Vagina (tissue), 2 donors: ENCODE measurements around the gene PHKB. TPM values are rescaled to one million over a fixed set of nuclear protein-coding genes. Genes with fewer than 3 reads are reported as not detected.

Experiments used
- DNase-seq, 2 donors: peaks; one replicate each; pipeline ENCODE4 v3.0.0-alpha.2; 2017; ENCODE audit errors: extremely low spot score in 2 of 2
- H3K27ac ChIP-seq: fragments of 200-600 bp; sonication (generic); one replicate; pipeline ENCODE4 v1.5.1; 2019
- H3K27me3 ChIP-seq: fragments of 200-600 bp; sonication (generic); one replicate; pipeline ENCODE4 v1.5.1; 2019
- H3K36me3 ChIP-seq, 2 donors: fragments of 200-600 bp; sonication (generic); one replicate each; pipeline ENCODE4 v1.5.1; 2017 to 2019
- H3K4me1 ChIP-seq: fragments of 200-600 bp; sonication (generic); one replicate; pipeline ENCODE4 v1.5.1; 2019
- H3K4me3 ChIP-seq, 2 donors: fragments of 200-600 bp; sonication (generic); 1 replicate in 1 of 2; 2 replicates in 1 of 2; pipeline ENCODE4 v1.5.1; 2016 to 2019
- H3K9me3 ChIP-seq: fragments of 200-600 bp; sonication (generic); one replicate; pipeline ENCODE4 v1.5.1; 2019
- POLR2A ChIP-seq, 2 donors: fragments of 450-650 bp; IDR thresholded peaks; one replicate each; pipeline ENCODE4 v1.6.1; 2017; ENCODE audit warnings: antibody characterized with exemption in 2 of 2, mild to moderate bottlenecking in 2 of 2, moderate library complexity in 2 of 2
- POLR2AphosphoS5 ChIP-seq, 2 donors: sonication (generic); formaldehyde crosslinking; IDR thresholded peaks; one replicate each; pipeline ENCODE4 v1.9.0; 2017; ENCODE audit warnings: antibody characterized with exemption in 2 of 2, mild to moderate bottlenecking in 2 of 2, low read depth in 1 of 2; ENCODE audit not compliant: insufficient read depth in 1 of 2
- intact Hi-C: fragments of 100-400 bp; cut with DNase I; formaldehyde crosslinking; loops from one replicate; pipeline ENCODE4 v1.15.1; 2023
- total RNA-seq: library from RNA; depleted of rRNA; stranded (reverse); fragments of >200 nt; gene quantifications from one replicate; pipeline ENCODE4 v1.2.3, GENCODE V29; 2016
- TF ChIP-seq, protein P1 (sequence below), 3 experiments: fragments of 450-650 bp in 2 of 3; fragments of 200-600 bp in 1 of 3; sonication (generic) in 1 of 3; IDR thresholded peaks; one replicate each; pipeline ENCODE4 v1.5.1; 2017 to 2019; ENCODE audit warnings: antibody characterized with exemption in 3 of 3, mild to moderate bottlenecking in 2 of 3, moderate library complexity in 2 of 3

PHKB gene
- total RNA-seq, 1 donor from 2014 or later, result 64.8 TPM

DNA sequence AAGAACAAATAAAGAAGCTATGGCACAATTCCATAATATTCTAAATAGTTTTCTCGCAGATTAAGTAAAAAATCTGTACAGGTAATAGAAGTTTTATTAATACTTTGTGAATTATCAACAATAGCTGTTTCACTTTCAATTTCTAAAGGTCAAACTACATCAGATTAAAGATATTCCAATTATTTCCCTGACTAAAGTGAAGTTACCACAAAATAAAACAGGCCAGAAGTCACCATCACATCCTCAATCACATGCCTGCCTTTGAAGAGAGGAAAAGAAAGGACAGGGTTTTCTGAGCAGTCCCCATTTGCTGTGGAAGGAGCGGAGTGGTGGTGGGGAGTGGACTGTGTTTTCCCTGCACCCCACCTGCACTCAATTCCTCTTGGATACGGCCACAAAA, 11.3 kb upstream of the PHKB start:
- H3K4me3 ChIP-seq, result no peak overlapping the region
- no peaks in the 10 kb centered on the region for H3K9me3 ChIP-seq
- intact Hi-C loops, result no loop called here
- no peak overlapping the region for H3K27ac ChIP-seq
- no peaks in the 10 kb centered on the region for H3K4me1 ChIP-seq
- no peak for DNase-seq
- peaks cover 0 to 44% of the 10 kb centered on the region in 2 donors for H3K36me3 ChIP-seq
- no peak for TF ChIP-seq POLR2AphosphoS5 (IDR thresholded peaks at IDR 0.05; ENCODE audit: insufficient read depth in 1 of 2, low read depth in 1 of 2)
- no peak for TF ChIP-seq POLR2A (IDR thresholded peaks at IDR 0.05)
- TF ChIP-seq, protein P1, sequence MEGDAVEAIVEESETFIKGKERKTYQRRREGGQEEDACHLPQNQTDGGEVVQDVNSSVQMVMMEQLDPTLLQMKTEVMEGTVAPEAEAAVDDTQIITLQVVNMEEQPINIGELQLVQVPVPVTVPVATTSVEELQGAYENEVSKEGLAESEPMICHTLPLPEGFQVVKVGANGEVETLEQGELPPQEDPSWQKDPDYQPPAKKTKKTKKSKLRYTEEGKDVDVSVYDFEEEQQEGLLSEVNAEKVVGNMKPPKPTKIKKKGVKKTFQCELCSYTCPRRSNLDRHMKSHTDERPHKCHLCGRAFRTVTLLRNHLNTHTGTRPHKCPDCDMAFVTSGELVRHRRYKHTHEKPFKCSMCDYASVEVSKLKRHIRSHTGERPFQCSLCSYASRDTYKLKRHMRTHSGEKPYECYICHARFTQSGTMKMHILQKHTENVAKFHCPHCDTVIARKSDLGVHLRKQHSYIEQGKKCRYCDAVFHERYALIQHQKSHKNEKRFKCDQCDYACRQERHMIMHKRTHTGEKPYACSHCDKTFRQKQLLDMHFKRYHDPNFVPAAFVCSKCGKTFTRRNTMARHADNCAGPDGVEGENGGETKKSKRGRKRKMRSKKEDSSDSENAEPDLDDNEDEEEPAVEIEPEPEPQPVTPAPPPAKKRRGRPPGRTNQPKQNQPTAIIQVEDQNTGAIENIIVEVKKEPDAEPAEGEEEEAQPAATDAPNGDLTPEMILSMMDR (IDR thresholded peaks at IDR 0.05), result no peak
- H3K27me3 ChIP-seq, result no peaks in the 10 kb centered on the region

DNA sequence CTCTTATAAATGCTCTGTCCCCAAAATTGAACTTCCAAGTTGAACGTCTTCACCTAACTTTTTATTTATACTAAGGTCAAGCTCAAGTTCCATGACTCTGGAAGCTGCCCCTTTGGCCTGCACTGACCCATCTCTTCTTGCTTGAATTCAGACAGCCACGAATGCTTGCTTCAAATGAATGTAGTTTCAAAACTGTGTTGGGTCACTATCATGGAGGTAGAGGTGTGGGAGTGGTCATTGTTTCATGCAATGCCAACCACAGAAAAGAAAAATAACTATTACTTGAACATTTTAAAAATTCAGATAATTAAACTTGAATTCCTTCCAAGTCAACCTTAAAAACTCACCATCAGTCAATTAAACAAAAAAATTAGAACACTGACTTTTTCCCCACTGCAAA, 2.8 kb upstream of the PHKB start:
- Histone ChIP-seq H3K4me3 (no peak overlapping the region), H3K27ac (no peak overlapping the region), H3K36me3 (peaks cover 0 to 21% of the 10 kb centered on the region in 2 donors), H3K27me3 (no peaks in the 10 kb centered on the region), H3K9me3 (no peaks in the 10 kb centered on the region), H3K4me1 (peaks cover 31% of the 10 kb centered on the region)
- intact Hi-C loops, result no loop called here
- DNase-seq, result no peak
- TF ChIP-seq POLR2A (IDR thresholded peaks at IDR 0.05), result no peak
- TF ChIP-seq POLR2AphosphoS5 (IDR thresholded peaks at IDR 0.05; ENCODE audit: insufficient read depth in 1 of 2, low read depth in 1 of 2), result no peak
- TF ChIP-seq, protein P1 (IDR thresholded peaks at IDR 0.05), result no peak

DNA sequence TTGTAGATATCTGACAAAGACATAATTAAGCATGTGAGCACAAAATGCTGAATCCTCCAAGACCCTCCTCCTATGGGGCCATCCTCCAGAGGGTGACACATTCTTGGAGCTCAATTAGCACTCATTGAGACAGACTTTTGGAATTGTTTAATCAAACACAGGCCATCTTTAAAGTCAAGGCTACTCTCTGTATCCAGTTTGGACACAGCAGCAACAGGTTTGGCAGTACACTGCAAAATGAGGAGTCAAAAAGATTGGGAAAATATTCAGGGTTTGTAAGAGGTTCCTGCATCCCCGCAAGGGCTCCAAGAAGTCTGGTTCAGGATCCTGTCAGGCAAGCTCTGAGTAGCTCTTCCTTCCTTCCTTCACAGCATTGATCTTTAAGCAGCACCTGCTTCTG, 1.5 kb upstream of the PHKB start:
- H3K27ac ChIP-seq, result no peak overlapping the region
- no peak for TF ChIP-seq POLR2AphosphoS5 (IDR thresholded peaks at IDR 0.05; ENCODE audit: insufficient read depth in 1 of 2, low read depth in 1 of 2)
- no peak for TF ChIP-seq POLR2A (IDR thresholded peaks at IDR 0.05)
- TF ChIP-seq, protein P1 (IDR thresholded peaks at IDR 0.05), result no peak
- intact Hi-C loops, result no loop called here

DNA sequence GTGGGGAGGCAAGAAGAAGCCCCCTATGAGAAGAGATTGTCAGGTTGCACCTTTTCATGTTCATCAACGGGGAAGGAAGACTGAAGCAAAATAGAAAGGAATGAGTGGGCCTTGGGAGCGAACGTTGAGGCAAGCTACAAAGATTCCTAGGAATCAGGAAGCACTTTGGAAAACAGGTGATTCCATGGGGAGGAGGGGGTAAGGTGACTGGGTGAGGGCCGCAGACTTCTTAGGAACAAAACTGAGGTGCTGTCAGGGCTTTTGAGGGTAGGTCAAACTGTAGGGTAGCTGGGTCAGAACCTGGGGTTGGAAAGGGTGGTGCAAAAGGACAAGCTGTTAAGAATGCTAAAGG, 796 bp upstream of the PHKB start:
- Histone ChIP-seq H3K4me3 (peak overlapping the region; percentile 60 to 91), H3K27me3 (no peaks in the 10 kb centered on the region), H3K36me3 (peaks cover 0 to 13% of the 10 kb centered on the region in 2 donors), H3K27ac (peak overlapping the region; percentile 90), H3K4me1 (peaks cover 37% of the 10 kb centered on the region), H3K9me3 (no peaks in the 10 kb centered on the region)
- TF ChIP-seq POLR2A (IDR thresholded peaks at IDR 0.05) (no peak), POLR2AphosphoS5 (IDR thresholded peaks at IDR 0.05; ENCODE audit: insufficient read depth in 1 of 2, low read depth in 1 of 2) (no peak)
- TF ChIP-seq, protein P1 (IDR thresholded peaks at IDR 0.05), result no peak
- intact Hi-C loops, result no loop called here
- no peak for DNase-seq

More for the DNA sequence above, 1.5 kb upstream of the PHKB start:
- Histone ChIP-seq H3K27me3 (no peaks in the 10 kb centered on the region), H3K4me1 (peaks cover 37% of the 10 kb centered on the region), H3K36me3 (peaks cover 0 to 10% of the 10 kb centered on the region in 2 donors), H3K9me3 (no peaks in the 10 kb centered on the region), H3K4me3 (peak overlapping the region; percentile 60 to 91)
- no peak for DNase-seq

DNA sequence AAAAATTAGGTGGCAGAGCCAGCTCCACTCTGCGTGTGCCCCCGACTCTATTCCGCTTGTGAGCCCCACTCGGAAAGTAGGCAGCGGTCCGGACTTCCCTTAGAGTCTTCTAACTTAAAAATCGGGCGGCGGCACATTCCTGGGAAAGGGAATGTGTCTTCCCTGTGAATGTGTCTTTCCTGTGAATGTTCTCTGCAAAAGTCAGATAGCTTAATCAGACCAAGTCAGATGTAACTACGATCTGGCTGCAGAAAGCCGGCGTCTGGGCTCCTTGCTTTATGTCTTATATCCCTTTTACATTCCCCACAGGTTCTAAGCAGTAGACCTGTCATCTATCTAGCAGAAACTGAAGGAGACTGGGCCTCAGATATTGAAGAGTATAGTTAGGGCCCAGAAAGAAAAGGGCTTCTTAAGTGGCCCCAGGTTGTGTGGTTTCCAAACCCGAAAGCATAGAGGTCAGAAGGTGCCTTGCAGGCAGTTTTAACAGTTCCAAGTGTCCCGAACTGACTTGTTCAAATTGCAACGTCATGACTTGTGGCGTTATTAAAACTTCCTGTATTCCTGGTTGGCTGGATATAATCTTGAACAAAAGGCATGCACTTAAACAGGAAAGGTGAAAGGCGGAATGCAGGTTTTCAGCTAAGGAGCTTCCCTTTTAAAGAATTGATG, 601 bp downstream of the PHKB start:
- no peak for DNase-seq
- H3K27me3 ChIP-seq, result no peaks in the 10 kb centered on the region
- peaks cover 46% of the 10 kb centered on the region for H3K4me1 ChIP-seq
- H3K27ac ChIP-seq, result peak overlapping the region; percentile 90
- no peaks in the 10 kb centered on the region for H3K9me3 ChIP-seq
- intact Hi-C loops, result no loop called here
- TF ChIP-seq POLR2A (IDR thresholded peaks at IDR 0.05) (no peak), POLR2AphosphoS5 (IDR thresholded peaks at IDR 0.05; ENCODE audit: insufficient read depth in 1 of 2, low read depth in 1 of 2) (peak in 1 of 2 donors; percentile 49)
- TF ChIP-seq, protein P1 (IDR thresholded peaks at IDR 0.05), result no peak
- H3K4me3 ChIP-seq, result peak overlapping the region; percentile 60 to 91
- peaks cover 0 to 10% of the 10 kb centered on the region in 2 donors for H3K36me3 ChIP-seq
